GM12878 (cell line): ENCODE results near the gene LAD1. TPM values are rescaled to one million over a fixed set of nuclear protein-coding genes. Genes with fewer than 3 reads are reported as not detected.
A peak's percentile ranks its signal among the peaks of the same experiment; 100 is the strongest.

Source experiments
- ATAC-seq: fragments of 200-7000 bp; cut with Tn5 transposase; 3 replicates; pipeline ENCODE4 v1.9.1; 2020; ENCODE audit warnings: mild to moderate bottlenecking, moderate library complexity
- BruUV-seq: library from RNA; stranded (reverse); fragments of 400-500 nt; replicated peaks from 2 replicates; lab custom pipeline; 2021; lab: Mats Ljungman, UMichigan
- CTCF ChIA-PET: fragments of 300-600 bp; sonication (Branson Sonifier 250); formaldehyde crosslinking; extraction: SDS; loops from one replicate; lab custom pipeline; 2021; ENCODE audit warnings: inconsistent platforms; lab: Yijun Ruan, JAX
- POLR2A ChIA-PET: fragments of 350-600 bp; formaldehyde crosslinking; extraction: SDS; loops from one replicate; lab custom pipeline; 2021; ENCODE audit warnings: inconsistent platforms; lab: Charles Lee
- RAD21 ChIA-PET: fragments of 300-600 bp; sonication (Branson Sonifier 250); formaldehyde crosslinking; loops from one replicate; lab custom pipeline; 2023; ENCODE audit warnings: antibody characterized with exemption; ENCODE audit not compliant: unreplicated experiment; lab: Charles Lee
- SMC1A ChIA-PET: fragments of 300-600 bp; sonication (Branson Sonifier 250); formaldehyde crosslinking; loops from one replicate; lab custom pipeline; 2023; ENCODE audit not compliant: unreplicated experiment, uncharacterized antibody; lab: Charles Lee
- DNase-seq: peaks from one replicate; pipeline ENCODE4 v3.0.0-alpha.2; 2011; ENCODE audit warnings: low read depth, low spot score
- FAIRE-seq: peaks from 3 replicates; lab custom pipeline; 2011; peaks lifted over from hg19 to GRCh38; lab: Jason Lieb, UNC
- H2AFZ ChIP-seq: 2 replicates; pipeline ENCODE4 v1.6.0; 2011; ENCODE audit warnings: low read depth, low read length, control low read depth; ENCODE audit not compliant: control insufficient read depth
- H3K27ac ChIP-seq: 2 replicates; pipeline ENCODE4 v1.5.1; 2011; ENCODE audit warnings: control low read depth; ENCODE audit not compliant: control insufficient read depth, insufficient read depth
- H3K27me3 ChIP-seq, 2 experiments: replicated peaks in 1 of 2; 2 replicates each; pipeline versions ENCODE4 v1.6.0 to v1.6.1; 2011; ENCODE audit warnings: low read length in 1 of 2; ENCODE audit not compliant: control insufficient read depth in 2 of 2, insufficient read depth in 2 of 2
- H3K36me3 ChIP-seq, 2 experiments: 2 replicates each; pipeline ENCODE4 v1.5.1; 2011; ENCODE audit warnings: low read length in 1 of 2; ENCODE audit not compliant: control insufficient read depth in 2 of 2, insufficient read depth in 2 of 2
- H3K4me1 ChIP-seq: 2 replicates; pipeline ENCODE4 v1.6.1; 2011; ENCODE audit warnings: mild to moderate bottlenecking, low read length, moderate library complexity, mixed read lengths; ENCODE audit not compliant: control insufficient read depth, insufficient read depth
- H3K4me2 ChIP-seq: 2 replicates; pipeline ENCODE4 v1.6.0; 2011; ENCODE audit warnings: control low read depth; ENCODE audit not compliant: control insufficient read depth, insufficient read depth
- H3K4me3 ChIP-seq: fragments of 200-600 bp; sonication (generic); 2 replicates; pipeline ENCODE4 v1.5.1; 2016
- H3K79me2 ChIP-seq: 2 replicates; pipeline ENCODE4 v1.6.0; 2011; ENCODE audit warnings: low read length; ENCODE audit not compliant: control insufficient read depth, insufficient read depth
- H3K9ac ChIP-seq: 2 replicates; pipeline ENCODE4 v1.8.0; 2011; ENCODE audit warnings: low read length, control low read depth, mixed read lengths; ENCODE audit not compliant: control insufficient read depth, insufficient read depth
- H3K9me3 ChIP-seq: replicated peaks from 3 replicates; pipeline ENCODE4 v1.5.1; 2011; ENCODE audit warnings: mild to moderate bottlenecking, low read length; ENCODE audit not compliant: control insufficient read depth, insufficient read depth
- H4K20me1 ChIP-seq: 2 replicates; pipeline ENCODE4 v1.6.0; 2011; ENCODE audit not compliant: control insufficient read depth, insufficient read depth
- EGR1 ChIP-seq, 2 experiments: IDR thresholded peaks; 1 replicate in 1 of 2; 2 replicates in 1 of 2; pipeline ENCODE4 v1.6.1; 2011 to 2012; ENCODE audit warnings: low read depth in 2 of 2, low read length in 2 of 2, borderline replicate concordance in 1 of 2, mild to moderate bottlenecking in 1 of 2, moderate library complexity in 1 of 2
- IKZF1 ChIP-seq: fragments of 450-650 bp; conservative IDR thresholded peaks from 2 replicates; pipeline ENCODE4 v1.6.1; 2017; ENCODE audit warnings: antibody characterized with exemption, mild to moderate bottlenecking
- IRF4 ChIP-seq: IDR thresholded peaks from 2 replicates; pipeline ENCODE4 v1.6.1; 2011; ENCODE audit warnings: low read depth, low read length
- KAT2A ChIP-seq: conservative IDR thresholded peaks from 2 replicates; pipeline ENCODE4 v1.6.1; 2011; ENCODE audit warnings: low read depth, low read length; ENCODE audit not compliant: control insufficient read depth
- MTA2 ChIP-seq: fragments of 450-650 bp; IDR thresholded peaks from 2 replicates; pipeline ENCODE4 v1.6.1; 2016; ENCODE audit warnings: low read depth, mild to moderate bottlenecking, moderate library complexity
- MYC ChIP-seq: IDR thresholded peaks from 2 replicates; pipeline ENCODE4 v1.6.1; 2011; ENCODE audit warnings: mild to moderate bottlenecking, low read length, moderate library complexity, inconsistent platforms; ENCODE audit not compliant: insufficient read depth, insufficient replicate concordance, insufficient read length, severe bottlenecking
- NFYB ChIP-seq: IDR thresholded peaks from 2 replicates; pipeline ENCODE4 v1.6.1; 2011; ENCODE audit warnings: low read depth, mild to moderate bottlenecking, low read length, improper control_type of control experiment, moderate library complexity; ENCODE audit not compliant: insufficient read depth
- RCOR1 ChIP-seq: conservative IDR thresholded peaks from 2 replicates; pipeline ENCODE4 v1.6.1; 2012; ENCODE audit warnings: low read depth, low read length, improper control_type of control experiment
- WGBS: methylation state at CpG from one replicate; pipeline ENCODE4 v1.1.6; 2016; ENCODE audit warnings: low lambda C conversion rate; ENCODE audit not compliant: insufficient replicate concordance, insufficient coverage; ENCODE audit errors: missing lambda C conversion rate; 5-methylcytosine and 5-hydroxymethylcytosine counted together
- in situ Hi-C: fragments of 300-500 bp; cut with MboI; formaldehyde crosslinking; loops from 9 replicates; pipeline ENCODE4 v1.14.3; 2018; ENCODE audit warnings: mixed read lengths
- intact Hi-C: fragments of 100-400 bp; cut with micrococcal nuclease; formaldehyde crosslinking; loops from one replicate; pipeline ENCODE4 v1.14.2; 2022; ENCODE audit not compliant: unreplicated experiment
- polyA plus RNA-seq, 11 experiments: library from polyadenylated mRNA; depleted of rRNA in 4 of 11; unstranded in 6 of 11; stranded (reverse) in 5 of 11; fragments of >200 nt; fragmentation: Nextera tagmentation in 4 of 11; fragmentation: Illumina TruSeq in 1 of 11; extraction: Ambion mirVana in 4 of 11; extraction: Trizol in 1 of 11; gene quantifications; 1 replicate in 1 of 11; 2 replicates in 10 of 11; pipeline versions ENCODE4 v1.2.1 to v1.2.3, GENCODE V29; 2011 to 2016; ENCODE audit warnings: inconsistent platforms in 2 of 11, missing spikeins in 2 of 11, low read depth in 1 of 11
- total RNA-seq, 4 experiments: library from RNA; depleted of rRNA in 3 of 4; stranded (reverse); fragments of >200 nt in 3 of 4; fragmentation: Illumina TruSeq in 1 of 4; extraction: Trizol in 1 of 4; gene quantifications; 2 replicates each; pipeline versions ENCODE4 v1.2.1 to v1.2.3, GENCODE V29; 2013 to 2021
- TF ChIP-seq, protein P1 (sequence below): IDR thresholded peaks from 2 replicates; pipeline ENCODE4 v1.6.1; 2012; ENCODE audit warnings: mild to moderate bottlenecking, low read depth, low read length

The LAD1 gene
- total and polyA plus RNA-seq, 10 of the 15 experiments (the other 5 are each of a cell fraction or from before 2014, with no cell fraction given), result 0.05 to 0.48 (median 0.32) TPM; not detected in 3

DNA sequence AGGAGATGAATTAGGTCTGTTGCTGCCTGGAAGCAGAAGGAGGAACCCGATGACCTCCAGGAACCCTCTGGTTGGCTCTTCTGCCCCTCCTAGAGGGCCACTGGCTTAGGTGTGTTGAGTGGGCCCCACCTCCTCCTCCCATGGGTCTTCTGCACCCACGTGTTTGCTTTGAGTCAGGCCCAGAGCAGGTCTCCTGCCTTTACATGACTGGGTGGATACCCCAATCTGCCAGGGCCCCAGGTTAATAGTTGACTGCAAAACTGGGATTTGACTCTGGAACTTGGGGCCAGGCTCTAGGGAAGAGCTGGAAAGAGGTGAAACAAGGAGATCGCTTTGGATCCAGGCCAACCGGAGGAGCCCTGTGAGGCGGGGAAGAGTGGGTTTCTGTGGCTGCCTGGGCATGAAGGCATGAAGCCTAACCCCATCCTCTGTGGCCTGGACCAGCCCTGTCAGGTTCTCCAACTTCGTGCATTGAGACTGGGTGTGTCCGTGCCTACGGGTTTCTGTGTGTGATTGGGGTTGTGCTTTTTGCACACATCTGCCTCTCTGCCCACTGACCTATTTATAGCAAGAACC is 7.8 kb upstream of the LAD1 start:
- POLR2A ChIA-PET, result interaction anchor here (0.5 to 11.9 kb wide), 4 partner anchors 12 to 628 kb away, joined by 3 to 228 read pairs (median 3); no protein-coding TSS in a partner anchor
- peaks cover 35% of the 10 kb centered on the region for H3K4me1 ChIP-seq
- intact Hi-C loops, result no loop called here
- RAD21 ChIA-PET, result interaction anchor here (0.6 to 12.1 kb wide), 13 partner anchors 11 to 518 kb away, joined by 3 to 340 read pairs (median 5); partner anchors contain the start of gene TNNI1
- H3K9ac ChIP-seq, result no peak overlapping the region
- H3K4me2 ChIP-seq, result peak overlapping the region; percentile 44; the same call in 1 of the 2 replicates
- no peaks in the 10 kb centered on the region for H3K79me2 ChIP-seq
- SMC1A ChIA-PET, result interaction anchor here (1.0 to 12.3 kb wide), 10 partner anchors 11 to 106 kb away, joined by 3 to 374 read pairs (median 6); partner anchors contain the start of gene TNNI1
- DNase-seq, result peak; percentile 69
- no peak overlapping the region for H3K27ac ChIP-seq
- no peak overlapping the region for H3K4me3 ChIP-seq
- no TSS peak for BruUV-seq
- no peaks in the 10 kb centered on the region for H3K36me3 ChIP-seq
- CTCF ChIA-PET, result interaction anchor here (0.6 to 14.4 kb wide), 13 partner anchors 11 to 152 kb away, joined by 3 to 623 read pairs (median 16); partner anchors contain the start of gene TNNI1
- no peaks in the 10 kb centered on the region for H3K9me3 ChIP-seq
- no peak for FAIRE-seq
- H4K20me1 ChIP-seq, result no peaks in the 10 kb centered on the region
- TF ChIP-seq IKZF1, result peak; percentile 49; the same call in 1 of the 2 replicates
- TF ChIP-seq EGR1 (IDR thresholded peaks at IDR 0.05; ENCODE audit: borderline replicate concordance in 1 of 2, low read depth in 2 of 2, low read length in 2 of 2), result no peak
- 0 out of 2 replicates have a peak, but pooled peaks have one; percentile 24 for TF ChIP-seq NFYB
- TF ChIP-seq MYC, result no peak
- TF ChIP-seq RCOR1, result no peak
- TF ChIP-seq, protein P1, sequence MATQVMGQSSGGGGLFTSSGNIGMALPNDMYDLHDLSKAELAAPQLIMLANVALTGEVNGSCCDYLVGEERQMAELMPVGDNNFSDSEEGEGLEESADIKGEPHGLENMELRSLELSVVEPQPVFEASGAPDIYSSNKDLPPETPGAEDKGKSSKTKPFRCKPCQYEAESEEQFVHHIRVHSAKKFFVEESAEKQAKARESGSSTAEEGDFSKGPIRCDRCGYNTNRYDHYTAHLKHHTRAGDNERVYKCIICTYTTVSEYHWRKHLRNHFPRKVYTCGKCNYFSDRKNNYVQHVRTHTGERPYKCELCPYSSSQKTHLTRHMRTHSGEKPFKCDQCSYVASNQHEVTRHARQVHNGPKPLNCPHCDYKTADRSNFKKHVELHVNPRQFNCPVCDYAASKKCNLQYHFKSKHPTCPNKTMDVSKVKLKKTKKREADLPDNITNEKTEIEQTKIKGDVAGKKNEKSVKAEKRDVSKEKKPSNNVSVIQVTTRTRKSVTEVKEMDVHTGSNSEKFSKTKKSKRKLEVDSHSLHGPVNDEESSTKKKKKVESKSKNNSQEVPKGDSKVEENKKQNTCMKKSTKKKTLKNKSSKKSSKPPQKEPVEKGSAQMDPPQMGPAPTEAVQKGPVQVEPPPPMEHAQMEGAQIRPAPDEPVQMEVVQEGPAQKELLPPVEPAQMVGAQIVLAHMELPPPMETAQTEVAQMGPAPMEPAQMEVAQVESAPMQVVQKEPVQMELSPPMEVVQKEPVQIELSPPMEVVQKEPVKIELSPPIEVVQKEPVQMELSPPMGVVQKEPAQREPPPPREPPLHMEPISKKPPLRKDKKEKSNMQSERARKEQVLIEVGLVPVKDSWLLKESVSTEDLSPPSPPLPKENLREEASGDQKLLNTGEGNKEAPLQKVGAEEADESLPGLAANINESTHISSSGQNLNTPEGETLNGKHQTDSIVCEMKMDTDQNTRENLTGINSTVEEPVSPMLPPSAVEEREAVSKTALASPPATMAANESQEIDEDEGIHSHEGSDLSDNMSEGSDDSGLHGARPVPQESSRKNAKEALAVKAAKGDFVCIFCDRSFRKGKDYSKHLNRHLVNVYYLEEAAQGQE, result no peak
- TF ChIP-seq IRF4, result no peak
- TF ChIP-seq MTA2, result no peak
- no peak for TF ChIP-seq KAT2A
- TF ChIP-seq, all 136 proteins: peak for 2
- WGBS, result 5% methylated on average over 8 of the region's 8 CpGs
- in situ Hi-C loops, result no loop called here
- H2AFZ ChIP-seq, result no peak overlapping the region; the same call in 1 of the 2 replicates
- H3K27me3 ChIP-seq, result no peaks in the 10 kb centered on the region; a peak in 1 of 4 replicates
- ATAC-seq, result peak; percentile 66
